UCSD-AML1 (cell line): Measurements from ENCODE around the gene E4F1.
A peak's percentile ranks its signal among the peaks of the same experiment; 100 is the strongest.

Experiments used
- DNase-seq: peaks from one replicate; lab custom pipeline; 2025; ENCODE audit not compliant: unreplicated experiment; lab: John Stamatoyannopoulos, UW

E4F1 gene

DNA sequence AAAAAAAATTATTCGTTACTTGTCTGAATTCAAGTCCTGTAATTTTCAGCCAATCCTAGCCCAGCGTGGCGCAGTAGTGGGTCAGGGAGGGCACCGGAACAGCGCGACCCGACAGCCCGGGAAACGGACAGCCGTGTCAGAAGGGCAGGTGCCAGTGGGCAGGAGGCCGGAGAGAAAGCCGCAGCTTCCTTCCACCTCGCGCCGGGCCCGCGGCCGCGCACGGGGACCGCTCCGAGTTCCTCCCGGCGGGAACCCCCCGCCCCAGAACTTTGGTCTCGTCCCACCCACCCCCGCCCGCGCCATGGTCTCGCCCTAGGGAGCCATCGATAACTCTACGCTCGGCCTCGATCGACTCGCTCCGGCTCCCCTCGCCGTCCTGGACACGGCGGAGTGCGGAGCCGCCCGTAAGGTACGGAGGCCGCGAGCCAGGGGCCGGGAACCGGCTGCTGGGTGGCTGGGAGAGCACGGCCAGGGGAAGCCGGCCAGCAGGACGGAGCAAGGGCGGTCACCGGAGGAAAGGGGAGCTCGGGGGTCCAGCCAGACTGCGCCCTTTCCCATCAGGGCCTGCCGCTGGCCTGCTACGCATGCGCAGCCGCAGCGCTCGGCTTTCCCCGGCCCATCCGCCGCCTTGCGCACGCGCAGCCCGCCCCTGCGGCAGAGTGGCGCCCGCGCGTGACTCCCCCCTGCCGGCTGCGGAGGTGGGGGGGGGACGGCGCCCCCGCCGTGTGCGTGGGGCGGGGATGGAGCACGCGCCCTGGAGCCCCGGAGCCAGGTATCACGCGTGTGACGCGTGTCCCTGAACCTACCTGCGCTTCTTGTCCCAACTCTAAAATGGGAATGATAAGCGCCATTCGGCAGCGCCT is 18.1 kb upstream of the E4F1 start, which contains the start of gene MLST8:
Gene MLST8, plus strand, starts transcription at position 351 of the 863 bp plus-strand sequence. CDS start 632 bp downstream, outside the sequence.
- DNase-seq, result peak; percentile 93

DNA sequence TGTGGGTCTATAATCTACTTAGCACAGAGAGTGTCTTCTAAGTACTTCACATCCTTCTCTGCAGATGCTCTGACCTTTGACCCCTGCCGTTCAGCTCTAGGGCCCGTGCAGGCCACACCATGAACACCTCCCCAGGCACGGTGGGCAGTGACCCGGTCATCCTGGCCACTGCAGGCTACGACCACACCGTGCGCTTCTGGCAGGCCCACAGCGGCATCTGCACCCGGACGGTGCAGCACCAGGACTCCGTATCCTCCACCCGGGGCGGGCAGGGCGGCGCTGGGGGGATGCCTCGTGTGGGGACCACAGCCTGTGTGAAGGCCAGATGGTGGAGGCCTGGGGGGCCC is 17.5 kb upstream of the E4F1 start:
- DNase-seq, result no peak

DNA sequence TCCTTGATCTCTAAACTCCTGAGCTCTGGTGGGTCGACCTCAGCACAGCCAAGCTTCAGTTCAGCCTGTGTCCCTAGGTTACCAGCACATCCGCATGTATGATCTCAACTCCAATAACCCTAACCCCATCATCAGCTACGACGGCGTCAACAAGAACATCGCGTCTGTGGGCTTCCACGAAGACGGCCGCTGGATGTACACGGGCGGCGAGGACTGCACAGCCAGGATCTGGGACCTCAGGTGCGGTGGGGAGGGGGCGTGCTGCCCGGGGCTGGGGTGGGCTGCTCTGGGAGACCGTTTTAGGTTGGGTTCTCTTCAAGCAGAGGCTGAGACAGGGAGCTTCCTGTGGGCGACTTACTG is 17.0 kb upstream of the E4F1 start:
- no peak for DNase-seq

DNA sequence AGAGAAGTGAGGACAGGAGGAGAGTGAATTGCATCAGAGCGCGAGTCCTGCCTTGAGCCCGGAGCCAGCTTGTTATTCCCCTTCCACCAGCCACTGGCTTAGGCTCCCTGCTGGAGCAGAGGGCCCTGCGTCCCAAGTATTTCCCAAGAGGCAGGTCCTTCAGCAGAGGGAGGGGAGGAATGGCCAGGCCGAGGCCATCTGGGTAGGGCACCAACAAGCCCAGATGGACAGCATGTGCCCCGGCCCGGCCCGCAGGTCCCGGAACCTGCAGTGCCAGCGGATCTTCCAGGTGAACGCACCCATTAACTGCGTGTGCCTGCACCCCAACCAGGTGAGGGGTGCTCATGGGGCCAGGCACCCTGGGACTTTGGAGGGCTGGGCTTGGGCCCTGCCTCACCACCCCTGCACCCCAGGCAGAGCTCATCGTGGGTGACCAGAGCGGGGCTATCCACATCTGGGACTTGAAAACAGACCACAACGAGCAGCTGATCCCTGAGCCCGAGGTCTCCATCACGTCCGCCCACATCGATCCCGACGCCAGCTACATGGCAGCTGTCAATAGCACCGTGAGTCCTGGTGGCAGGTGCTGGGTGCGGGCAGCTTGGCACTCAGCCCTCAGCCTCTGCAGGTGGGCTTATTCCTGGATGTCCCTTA is 16.5 kb upstream of the E4F1 start:
- DNase-seq, result no peak

DNA sequence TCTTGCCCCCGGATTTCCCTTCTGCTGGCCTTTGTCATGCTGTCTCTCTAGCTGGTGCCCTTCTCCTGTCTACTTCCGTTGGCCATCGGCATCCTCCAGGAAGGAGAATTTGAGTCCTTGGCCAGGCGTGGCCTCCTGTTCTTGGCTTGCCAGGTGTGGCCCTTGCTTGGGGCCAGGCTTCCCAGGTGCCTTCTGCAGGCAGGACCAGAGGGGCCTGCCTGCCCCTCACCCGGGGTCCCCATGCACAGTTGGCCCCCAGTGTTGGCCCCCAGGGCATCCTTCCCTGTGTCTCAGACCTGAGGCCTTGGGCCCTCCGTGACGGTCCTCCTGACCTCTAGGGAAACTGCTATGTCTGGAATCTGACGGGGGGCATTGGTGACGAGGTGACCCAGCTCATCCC is 15.5 kb upstream of the E4F1 start:
- no peak for DNase-seq

DNA sequence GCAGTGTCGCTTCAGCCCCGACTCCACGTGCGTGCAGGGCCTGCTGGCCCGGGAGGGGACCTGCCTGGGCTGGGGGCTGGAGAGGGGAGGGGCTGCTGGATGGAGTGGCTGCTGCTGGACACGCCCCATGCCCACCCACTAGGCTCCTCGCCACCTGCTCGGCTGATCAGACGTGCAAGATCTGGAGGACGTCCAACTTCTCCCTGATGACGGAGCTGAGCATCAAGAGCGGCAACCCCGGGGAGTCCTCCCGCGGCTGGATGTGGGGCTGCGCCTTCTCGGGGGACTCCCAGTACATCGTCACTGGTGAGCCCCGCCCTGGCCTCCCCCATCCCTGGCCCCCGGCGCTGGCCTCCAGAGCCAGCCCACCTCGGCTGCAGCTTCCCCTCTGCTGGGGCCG is 15.1 kb upstream of the E4F1 start:
- DNase-seq, result no peak

DNA sequence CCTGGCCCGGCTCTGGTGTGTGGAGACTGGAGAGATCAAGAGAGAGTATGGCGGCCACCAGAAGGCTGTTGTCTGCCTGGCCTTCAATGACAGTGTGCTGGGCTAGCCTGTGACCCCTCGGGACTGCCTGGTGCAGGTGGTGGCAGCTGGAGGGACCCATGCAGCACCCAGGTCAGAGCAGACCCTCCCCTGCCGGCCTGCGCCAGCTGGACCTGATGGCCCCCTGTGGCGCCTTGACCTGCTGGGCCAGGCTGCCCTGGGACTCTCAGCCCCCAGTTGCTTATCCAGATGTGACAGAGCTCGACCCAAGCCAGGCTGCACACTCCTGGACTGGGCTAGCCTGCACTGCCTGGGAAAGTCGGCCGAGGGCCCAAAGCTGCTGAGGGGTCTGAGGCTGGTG is 14.6 kb upstream of the E4F1 start:
- no peak for DNase-seq

DNA sequence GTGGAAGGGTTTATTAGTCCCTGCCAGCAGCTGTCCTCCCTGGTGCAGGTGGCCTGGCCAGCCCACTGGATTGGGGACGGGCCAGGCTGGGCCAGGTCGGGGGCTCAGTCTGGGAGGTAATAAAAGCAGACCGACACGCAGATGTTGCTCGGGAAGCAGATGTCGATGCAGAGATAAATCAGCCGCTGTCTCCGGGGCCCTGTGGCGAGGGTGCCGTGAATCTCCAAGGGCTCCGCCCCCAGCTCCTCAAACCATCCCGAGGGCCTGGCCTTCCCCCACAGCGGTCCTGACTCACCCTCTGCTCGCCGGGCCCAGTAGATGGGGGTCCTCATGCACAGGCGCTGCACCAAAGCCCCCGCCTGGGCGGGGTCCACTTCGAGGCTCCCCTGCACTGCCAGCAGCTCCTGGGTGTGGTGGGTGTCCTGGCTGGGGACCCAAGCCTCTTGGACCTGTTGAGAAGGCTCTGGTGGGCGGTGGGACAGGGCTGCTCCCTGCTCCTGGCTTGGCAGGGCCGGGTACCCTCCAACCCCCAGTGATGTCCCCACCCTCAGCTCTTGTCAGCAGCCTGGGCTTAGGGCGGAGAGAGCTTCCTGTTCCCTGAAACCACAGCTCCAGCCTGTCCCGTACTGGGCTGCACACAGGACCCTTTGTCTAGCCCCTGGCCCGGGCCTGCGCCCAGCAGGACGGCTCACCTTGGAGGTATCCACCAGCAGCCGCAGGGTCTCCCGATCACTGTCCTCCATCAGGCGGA is 14.0 kb upstream of the E4F1 start:
- DNase-seq, result no peak

DNA sequence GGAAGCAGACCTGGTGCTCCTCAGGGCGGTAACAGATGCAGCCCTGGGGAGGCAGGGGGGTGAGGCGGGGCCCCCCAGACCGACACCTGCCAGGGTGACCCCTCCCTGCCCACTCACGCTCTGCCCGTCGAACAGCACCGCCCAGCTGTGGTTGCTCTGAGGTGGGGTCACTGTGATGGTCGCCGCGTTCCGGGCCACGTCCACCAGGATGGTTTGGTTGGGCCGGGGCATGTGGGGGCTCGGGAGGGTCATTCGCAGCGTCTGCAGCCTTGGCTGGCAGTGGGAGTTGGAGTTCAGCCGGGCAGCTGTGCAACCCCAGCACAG is 13.4 kb upstream of the E4F1 start:
- no peak for DNase-seq

DNA sequence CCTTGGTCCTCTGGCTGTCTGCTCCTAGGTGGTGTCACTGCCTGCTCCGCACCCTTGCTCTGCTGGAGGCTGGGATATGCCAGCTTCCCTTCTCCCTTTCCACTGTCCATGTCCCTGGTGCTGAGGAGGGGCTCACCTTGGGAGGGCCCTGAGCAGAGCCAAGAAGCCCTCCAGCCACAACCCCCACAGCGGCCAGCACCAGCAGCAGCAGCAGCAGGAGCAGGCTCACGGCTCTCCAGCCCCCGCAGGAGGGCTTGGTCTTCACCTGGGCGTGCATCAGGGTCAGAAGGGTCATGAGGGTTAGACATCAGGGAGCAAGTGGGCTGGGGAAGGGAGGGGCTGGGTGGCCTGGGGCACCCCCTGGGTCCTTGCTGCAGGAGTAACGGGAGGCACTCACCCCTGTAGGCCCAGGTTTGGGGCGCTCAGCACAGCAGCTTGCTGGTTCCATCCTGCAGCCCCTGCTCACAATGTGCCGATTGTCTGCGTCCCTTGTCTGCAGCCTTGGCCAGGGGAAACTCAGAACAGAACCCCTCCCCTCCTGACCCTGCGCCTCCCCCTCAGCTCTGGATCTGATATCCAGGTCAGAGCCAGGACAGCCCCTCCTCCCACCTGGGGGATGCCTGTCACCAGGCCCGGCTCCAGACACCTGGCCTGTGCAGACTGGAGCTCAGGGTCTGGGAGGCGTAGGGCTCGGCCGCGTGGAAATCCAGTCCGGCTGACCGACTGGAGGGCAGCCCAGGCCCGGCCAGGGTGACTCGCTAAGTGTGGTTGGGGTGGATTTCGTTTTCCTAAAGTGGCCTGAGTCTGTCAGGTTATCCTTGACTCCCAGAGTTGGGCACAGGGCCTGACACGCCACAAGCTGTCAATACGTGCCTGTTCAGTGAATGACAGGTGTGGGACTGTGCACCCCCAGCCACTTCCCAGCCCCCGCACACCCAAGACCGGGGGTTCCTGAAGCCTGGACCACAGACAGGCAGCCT is 12.7 kb upstream of the E4F1 start, which contains the start of gene BRICD5:
Gene BRICD5, minus strand, starts transcription at position 478 of the 980 bp plus-strand sequence. Its CDS starts 30 bp downstream, at position 448.
- DNase-seq, result no peak

DNA sequence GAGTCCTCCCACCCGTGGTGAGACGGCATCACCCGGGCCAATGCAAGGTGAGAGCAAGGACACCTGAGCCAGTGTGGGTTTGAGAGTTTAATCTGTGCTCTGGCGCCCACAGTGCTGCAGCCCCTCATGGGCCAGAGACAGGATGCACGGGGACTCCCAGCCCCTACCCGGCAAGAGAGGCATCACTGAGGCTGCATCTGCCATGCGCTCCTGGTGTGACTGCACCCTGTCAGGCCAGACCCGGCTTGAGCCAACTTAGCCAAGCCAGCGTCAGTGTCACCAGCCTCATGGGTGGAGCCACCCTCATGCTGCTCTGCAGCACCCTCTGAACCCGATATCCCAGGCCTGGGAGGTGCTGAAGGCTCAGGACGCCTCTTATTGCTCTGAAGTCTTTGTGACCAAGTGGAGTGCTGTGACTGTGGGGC is 11.5 kb upstream of the E4F1 start:
- DNase-seq, result no peak

DNA sequence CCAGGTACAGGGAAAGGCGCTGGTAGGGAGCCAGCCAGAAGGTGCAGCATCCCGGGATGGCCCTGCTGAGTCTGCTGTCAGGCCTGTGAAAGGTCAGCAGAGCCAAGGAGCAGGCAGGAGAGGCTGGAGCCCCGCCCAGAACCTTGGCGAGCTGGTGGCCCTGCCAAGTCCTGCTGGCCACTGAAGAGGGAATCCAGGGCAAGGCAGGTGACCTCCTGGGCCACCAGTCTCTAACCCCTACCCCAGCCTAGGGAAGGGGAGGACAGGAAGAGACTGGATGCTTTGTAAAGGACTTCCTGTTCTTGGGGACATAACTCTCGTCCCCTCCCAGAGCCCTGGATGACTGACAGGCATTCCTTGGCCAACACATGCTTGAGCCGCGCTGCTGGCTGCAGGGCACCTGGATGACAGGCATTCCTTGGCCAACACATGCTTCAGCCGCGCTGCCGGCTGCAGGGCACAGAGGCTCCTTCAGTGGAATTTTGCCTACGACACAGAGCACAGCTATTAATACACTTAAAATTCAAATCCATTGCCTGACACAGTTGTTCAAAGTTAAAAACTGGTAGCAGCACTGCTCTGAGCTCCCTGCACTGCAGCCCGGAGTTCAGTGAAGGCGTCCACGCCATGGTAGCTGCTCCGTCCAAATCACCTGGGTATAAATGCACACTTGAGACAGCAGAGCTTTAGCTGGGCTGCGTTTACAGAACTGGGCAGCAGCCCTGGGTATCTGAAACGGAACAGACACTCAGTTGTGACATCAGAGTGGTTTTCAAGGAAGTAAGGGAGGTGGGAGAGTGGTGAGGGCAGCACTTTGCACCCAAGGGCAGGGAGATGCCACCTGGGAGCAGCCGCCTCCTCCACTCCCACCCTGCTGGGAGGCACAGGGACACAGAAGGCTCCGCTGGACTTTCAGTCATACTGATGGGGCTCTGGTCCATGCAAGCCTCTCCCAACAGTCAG is 10.7 kb upstream of the E4F1 start:
- no peak for DNase-seq

DNA sequence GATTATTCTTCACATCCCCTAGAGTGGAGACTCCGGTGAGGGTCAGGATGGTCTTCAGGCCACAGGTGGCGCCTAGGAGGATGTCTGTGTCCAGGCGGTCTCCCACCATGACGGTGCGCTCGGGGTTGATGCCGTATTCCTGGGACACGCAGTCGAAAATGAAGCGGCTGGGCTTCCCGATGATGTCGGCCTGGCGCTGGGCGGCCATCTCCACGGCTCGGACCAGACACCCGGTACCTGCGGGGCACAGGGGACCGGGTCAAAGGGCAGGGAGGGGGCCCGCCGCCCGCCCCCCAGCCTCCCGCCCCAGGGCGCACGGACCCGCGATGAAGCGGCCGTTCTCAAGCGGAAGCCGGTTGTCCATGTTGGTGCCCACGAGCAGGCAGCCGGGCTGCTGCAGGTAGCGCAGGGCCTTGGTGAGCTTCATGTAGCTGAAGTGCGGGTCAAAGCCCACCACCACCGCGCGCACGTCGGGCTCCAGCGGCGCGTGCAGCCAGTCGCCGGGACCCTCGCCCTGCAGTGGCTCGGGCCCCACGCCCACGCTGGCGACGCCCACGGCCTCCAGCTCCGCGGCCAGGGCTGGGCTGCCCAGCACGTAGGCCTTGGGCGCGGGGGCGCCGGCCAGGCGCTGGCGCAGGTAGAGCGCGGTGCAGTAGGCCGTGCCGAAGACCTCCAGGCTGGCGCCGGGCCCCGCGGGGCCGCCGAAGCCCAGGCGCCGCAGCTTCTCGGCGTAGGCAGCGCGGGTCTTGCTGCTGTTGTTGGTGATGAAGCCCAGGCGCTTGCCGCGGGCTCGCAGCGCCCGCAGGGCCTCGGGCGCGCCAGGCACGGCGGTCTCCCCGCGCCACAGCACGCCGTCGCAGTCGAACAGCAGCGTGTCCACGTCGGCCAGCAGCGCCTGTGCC is 9.3 kb upstream of the E4F1 start:
- DNase-seq, result no peak

DNA sequence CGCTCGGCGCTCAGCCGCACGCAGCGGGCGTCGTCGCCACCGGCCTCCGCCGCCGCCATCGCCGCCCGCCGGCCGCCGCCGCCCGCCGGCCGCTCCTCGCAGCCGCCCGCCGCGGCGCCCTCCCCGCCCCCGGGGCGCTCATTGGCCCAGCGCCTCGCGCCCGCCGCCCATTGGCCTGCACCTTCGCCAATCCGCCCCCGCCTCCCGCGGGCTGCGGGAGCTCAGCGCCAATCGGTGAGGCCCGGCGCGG is 8.7 kb upstream of the E4F1 start, which contains the start of gene PGP:
Gene PGP, minus strand, starts transcription at position 122 of the 250 bp plus-strand sequence. Its CDS starts 63 bp downstream, at position 59.
- DNase-seq, result no peak

DNA sequence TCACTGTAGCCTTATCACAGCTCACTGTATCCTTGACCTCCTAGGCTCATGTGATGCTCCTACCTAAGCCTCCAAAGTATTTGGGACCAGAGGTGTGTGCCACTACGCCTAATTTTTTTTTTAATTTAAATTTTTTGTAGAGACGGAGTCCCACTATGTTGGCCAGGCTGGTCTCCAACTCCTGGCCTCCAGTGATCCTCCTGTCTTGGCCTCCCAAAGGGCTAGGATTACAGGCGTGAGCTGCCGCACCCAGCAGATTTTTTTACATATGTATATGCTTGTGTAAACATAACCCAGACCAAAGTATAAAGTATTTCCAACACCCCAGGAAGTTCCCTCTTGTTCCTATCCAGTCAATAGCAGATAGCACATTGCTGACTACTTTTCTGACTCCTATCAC is 7.1 kb upstream of the E4F1 start:
- DNase-seq, result no peak

DNA sequence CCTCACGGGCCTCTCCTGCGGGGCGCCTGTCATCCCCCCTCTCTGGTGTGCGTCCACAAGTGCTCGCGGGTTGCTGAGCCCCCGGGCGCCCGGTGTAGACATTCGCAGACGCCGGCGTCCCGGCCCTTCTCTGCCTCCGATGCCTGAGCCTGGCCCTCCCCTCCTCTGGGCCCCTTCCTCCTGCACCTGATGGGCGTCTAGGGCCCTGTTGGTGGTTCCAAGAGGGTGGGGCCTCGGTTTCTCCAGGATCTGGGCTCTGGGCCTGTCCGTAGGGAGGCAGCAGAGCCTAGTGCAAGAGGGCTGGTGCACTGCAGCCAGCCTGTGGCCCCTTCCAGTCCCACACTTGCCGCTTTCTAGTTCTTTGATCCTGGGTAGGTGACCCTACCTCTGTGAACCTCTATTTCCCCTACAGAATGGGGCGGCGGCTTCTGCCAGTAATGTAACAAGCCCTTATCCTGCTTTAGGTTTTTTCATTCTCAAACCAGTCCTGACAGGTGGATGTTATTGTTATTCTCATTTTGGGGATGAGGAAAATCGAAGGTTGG is 623 bp downstream of the E4F1 start:
- peak; percentile 55 for DNase-seq

DNA sequence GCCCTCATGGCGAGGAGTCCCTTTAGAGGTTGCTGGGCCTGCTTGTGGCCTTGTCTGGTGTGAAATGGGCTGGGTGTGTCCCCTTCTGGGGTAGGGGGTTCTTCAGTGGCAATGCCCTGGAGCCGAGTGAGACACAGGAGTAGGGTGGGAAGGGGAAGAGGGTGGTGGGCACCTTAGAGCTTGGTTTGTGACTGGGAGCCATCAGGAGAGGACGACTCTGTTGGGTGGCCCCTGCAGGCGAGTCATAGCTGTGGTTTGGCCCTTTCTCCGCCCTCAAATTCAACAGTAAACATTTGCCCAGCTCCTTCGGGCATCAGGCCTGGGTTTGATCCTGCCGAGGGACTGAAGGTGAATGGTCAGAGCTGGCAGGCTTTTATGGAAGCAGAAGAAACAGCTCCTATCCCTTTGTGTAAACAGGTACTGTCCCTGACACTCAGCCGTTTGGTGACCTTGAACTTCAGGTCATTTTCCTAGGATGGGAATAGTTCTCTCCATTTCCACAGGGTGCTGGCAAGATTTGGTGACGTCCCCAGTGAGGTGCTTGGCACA is 2.9 kb downstream of the E4F1 start:
- no peak for DNase-seq

DNA sequence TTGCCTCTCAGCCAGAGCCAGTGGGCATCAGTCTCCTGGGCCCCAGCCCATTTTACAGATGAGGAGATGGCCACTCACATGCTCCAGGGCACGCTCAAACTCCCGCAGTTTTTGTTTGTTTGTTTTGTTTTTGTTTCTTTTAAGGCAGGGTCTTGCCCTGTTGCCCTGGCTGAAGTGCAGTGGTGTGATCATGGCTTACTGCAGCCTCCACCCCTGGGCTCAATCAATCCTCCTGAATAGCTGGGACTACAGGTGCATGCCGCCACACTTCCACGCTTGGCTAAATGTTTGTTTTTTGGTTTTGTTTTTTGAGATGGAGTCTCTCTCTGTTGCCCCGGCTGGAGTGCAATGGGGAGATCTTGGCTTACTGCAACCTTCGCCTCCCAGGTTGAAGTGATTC is 3.5 kb downstream of the E4F1 start:
- no peak for DNase-seq
